GM12878 (cell line): ENCODE data around the gene PITPNM2. TPM values are rescaled to one million over a fixed set of nuclear protein-coding genes. Genes with fewer than 3 reads are reported as not detected.

ENCODE experiments used
- ATAC-seq: fragments of 200-7000 bp; cut with Tn5 transposase; 3 replicates; pipeline ENCODE4 v1.9.1; 2020; ENCODE audit warnings: mild to moderate bottlenecking, moderate library complexity
- BruUV-seq: library from RNA; stranded (reverse); fragments of 400-500 nt; replicated peaks from 2 replicates; lab custom pipeline; 2021; lab: Mats Ljungman, UMichigan
- CTCF ChIA-PET: fragments of 300-600 bp; sonication (Branson Sonifier 250); formaldehyde crosslinking; extraction: SDS; loops from one replicate; lab custom pipeline; 2021; ENCODE audit warnings: inconsistent platforms; lab: Yijun Ruan, JAX
- POLR2A ChIA-PET: fragments of 350-600 bp; formaldehyde crosslinking; extraction: SDS; loops from one replicate; lab custom pipeline; 2021; ENCODE audit warnings: inconsistent platforms; lab: Charles Lee
- RAD21 ChIA-PET: fragments of 300-600 bp; sonication (Branson Sonifier 250); formaldehyde crosslinking; loops from one replicate; lab custom pipeline; 2023; ENCODE audit warnings: antibody characterized with exemption; ENCODE audit not compliant: unreplicated experiment; lab: Charles Lee
- SMC1A ChIA-PET: fragments of 300-600 bp; sonication (Branson Sonifier 250); formaldehyde crosslinking; loops from one replicate; lab custom pipeline; 2023; ENCODE audit not compliant: unreplicated experiment, uncharacterized antibody; lab: Charles Lee
- DNase-seq: peaks from one replicate; pipeline ENCODE4 v3.0.0-alpha.2; 2011; ENCODE audit warnings: low read depth, low spot score
- FAIRE-seq: peaks from 3 replicates; lab custom pipeline; 2011; peaks lifted over from hg19 to GRCh38; lab: Jason Lieb, UNC
- H2AFZ ChIP-seq: 2 replicates; pipeline ENCODE4 v1.6.0; 2011; ENCODE audit warnings: low read depth, low read length, control low read depth; ENCODE audit not compliant: control insufficient read depth
- H3K27ac ChIP-seq: 2 replicates; pipeline ENCODE4 v1.5.1; 2011; ENCODE audit warnings: control low read depth; ENCODE audit not compliant: control insufficient read depth, insufficient read depth
- H3K27me3 ChIP-seq, 2 experiments: replicated peaks in 1 of 2; 2 replicates each; pipeline versions ENCODE4 v1.6.0 to v1.6.1; 2011; ENCODE audit warnings: low read length in 1 of 2; ENCODE audit not compliant: control insufficient read depth in 2 of 2, insufficient read depth in 2 of 2
- H3K36me3 ChIP-seq, 2 experiments: 2 replicates each; pipeline ENCODE4 v1.5.1; 2011; ENCODE audit warnings: low read length in 1 of 2; ENCODE audit not compliant: control insufficient read depth in 2 of 2, insufficient read depth in 2 of 2
- H3K4me1 ChIP-seq: 2 replicates; pipeline ENCODE4 v1.6.1; 2011; ENCODE audit warnings: mild to moderate bottlenecking, low read length, moderate library complexity, mixed read lengths; ENCODE audit not compliant: control insufficient read depth, insufficient read depth
- H3K4me2 ChIP-seq: 2 replicates; pipeline ENCODE4 v1.6.0; 2011; ENCODE audit warnings: control low read depth; ENCODE audit not compliant: control insufficient read depth, insufficient read depth
- H3K4me3 ChIP-seq: fragments of 200-600 bp; sonication (generic); 2 replicates; pipeline ENCODE4 v1.5.1; 2016
- H3K79me2 ChIP-seq: 2 replicates; pipeline ENCODE4 v1.6.0; 2011; ENCODE audit warnings: low read length; ENCODE audit not compliant: control insufficient read depth, insufficient read depth
- H3K9ac ChIP-seq: 2 replicates; pipeline ENCODE4 v1.8.0; 2011; ENCODE audit warnings: low read length, control low read depth, mixed read lengths; ENCODE audit not compliant: control insufficient read depth, insufficient read depth
- H3K9me3 ChIP-seq: replicated peaks from 3 replicates; pipeline ENCODE4 v1.5.1; 2011; ENCODE audit warnings: mild to moderate bottlenecking, low read length; ENCODE audit not compliant: control insufficient read depth, insufficient read depth
- H4K20me1 ChIP-seq: 2 replicates; pipeline ENCODE4 v1.6.0; 2011; ENCODE audit not compliant: control insufficient read depth, insufficient read depth
- CHD4 ChIP-seq: fragments of 200-600 bp; sonication (generic); IDR thresholded peaks from 2 replicates; pipeline ENCODE4 v1.6.1; 2016; ENCODE audit warnings: mild to moderate bottlenecking
- DPF2 ChIP-seq: fragments of 450-650 bp; IDR thresholded peaks from 2 replicates; pipeline ENCODE4 v1.6.1; 2017; ENCODE audit warnings: mild to moderate bottlenecking
- HDAC6 ChIP-seq: fragments of 200-600 bp; sonication (generic); IDR thresholded peaks from one replicate; pipeline ENCODE4 v1.8.0; 2017; ENCODE audit warnings: antibody characterized with exemption; ENCODE audit not compliant: unreplicated experiment
- JUND ChIP-seq: IDR thresholded peaks from 2 replicates; pipeline ENCODE4 v1.6.1; 2012; ENCODE audit warnings: low read depth, mild to moderate bottlenecking, low read length, improper control_type of control experiment, moderate library complexity
- NFYA ChIP-seq: IDR thresholded peaks from 2 replicates; pipeline ENCODE4 v1.6.1; 2011; ENCODE audit warnings: low read depth, mild to moderate bottlenecking, low read length, improper control_type of control experiment, borderline replicate concordance
- NR2C1 ChIP-seq: fragments of 450-650 bp; IDR thresholded peaks from 2 replicates; pipeline ENCODE4 v1.6.1; 2017; ENCODE audit warnings: antibody characterized with exemption, mild to moderate bottlenecking, moderate library complexity
- POLR2AphosphoS2 ChIP-seq: IDR thresholded peaks from 2 replicates; pipeline ENCODE4 v1.6.1; 2011; ENCODE audit warnings: low read depth, mild to moderate bottlenecking, low read length, improper control_type of control experiment, moderate library complexity
- RAD21 ChIP-seq: IDR thresholded peaks from 2 replicates; pipeline ENCODE4 v1.6.1; 2011; ENCODE audit warnings: mild to moderate bottlenecking, low read depth, low read length, moderate library complexity; ENCODE audit not compliant: insufficient read depth
- RAD51 ChIP-seq: fragments of 450-650 bp; IDR thresholded peaks from 2 replicates; pipeline ENCODE4 v1.6.1; 2016; ENCODE audit warnings: moderate library complexity, mild to moderate bottlenecking, inconsistent platforms
- SUZ12 ChIP-seq: fragments of 200-600 bp; sonication (generic); IDR thresholded peaks from one replicate; pipeline ENCODE4 v1.6.1; 2018; ENCODE audit warnings: antibody characterized with exemption, mild to moderate bottlenecking; ENCODE audit not compliant: unreplicated experiment
- WRNIP1 ChIP-seq: IDR thresholded peaks from 2 replicates; pipeline ENCODE4 v1.6.1; 2011; ENCODE audit warnings: low read depth, low read length, improper control_type of control experiment, borderline replicate concordance
- ZNF207 ChIP-seq: fragments of 450-650 bp; IDR thresholded peaks from 2 replicates; pipeline ENCODE4 v1.6.1; 2014; ENCODE audit warnings: antibody characterized with exemption, mild to moderate bottlenecking, borderline replicate concordance
- ZNF24 ChIP-seq: fragments of 450-650 bp; IDR thresholded peaks from 2 replicates; pipeline ENCODE4 v1.6.1; 2017; ENCODE audit warnings: antibody characterized with exemption, mild to moderate bottlenecking
- WGBS: methylation state at CpG from one replicate; pipeline ENCODE4 v1.1.6; 2016; ENCODE audit warnings: low lambda C conversion rate; ENCODE audit not compliant: insufficient replicate concordance, insufficient coverage; ENCODE audit errors: missing lambda C conversion rate; 5-methylcytosine and 5-hydroxymethylcytosine counted together
- in situ Hi-C: fragments of 300-500 bp; cut with MboI; formaldehyde crosslinking; loops from 9 replicates; pipeline ENCODE4 v1.14.3; 2018; ENCODE audit warnings: mixed read lengths
- intact Hi-C: fragments of 100-400 bp; cut with micrococcal nuclease; formaldehyde crosslinking; loops from one replicate; pipeline ENCODE4 v1.14.2; 2022; ENCODE audit not compliant: unreplicated experiment
- polyA plus RNA-seq, 11 experiments: library from polyadenylated mRNA; depleted of rRNA in 4 of 11; unstranded in 6 of 11; stranded (reverse) in 5 of 11; fragments of >200 nt; fragmentation: Nextera tagmentation in 4 of 11; fragmentation: Illumina TruSeq in 1 of 11; extraction: Ambion mirVana in 4 of 11; extraction: Trizol in 1 of 11; gene quantifications; 1 replicate in 1 of 11; 2 replicates in 10 of 11; pipeline versions ENCODE4 v1.2.1 to v1.2.3, GENCODE V29; 2011 to 2016; ENCODE audit warnings: inconsistent platforms in 2 of 11, missing spikeins in 2 of 11, low read depth in 1 of 11
- total RNA-seq, 4 experiments: library from RNA; depleted of rRNA in 3 of 4; stranded (reverse); fragments of >200 nt in 3 of 4; fragmentation: Illumina TruSeq in 1 of 4; extraction: Trizol in 1 of 4; gene quantifications; 2 replicates each; pipeline versions ENCODE4 v1.2.1 to v1.2.3, GENCODE V29; 2013 to 2021
- TF ChIP-seq, protein P1 (sequence below): fragments of 450-650 bp; IDR thresholded peaks from 2 replicates; pipeline ENCODE4 v1.6.1; 2017; ENCODE audit warnings: mild to moderate bottlenecking, low read depth, inconsistent platforms; ENCODE audit not compliant: poor library complexity, severe bottlenecking
- TF ChIP-seq, protein P2 (sequence below): fragments of 150-350 bp; IDR thresholded peaks from 2 replicates; pipeline ENCODE4 v1.6.1; 2014; ENCODE audit warnings: mild to moderate bottlenecking, low read depth, low read length

PITPNM2 gene
- total and polyA plus RNA-seq, 10 of the 15 experiments (the other 5 are each of a cell fraction or from before 2014, with no cell fraction given) = 0.03 to 1.0 (median 0.24) TPM; not detected in 1

DNA sequence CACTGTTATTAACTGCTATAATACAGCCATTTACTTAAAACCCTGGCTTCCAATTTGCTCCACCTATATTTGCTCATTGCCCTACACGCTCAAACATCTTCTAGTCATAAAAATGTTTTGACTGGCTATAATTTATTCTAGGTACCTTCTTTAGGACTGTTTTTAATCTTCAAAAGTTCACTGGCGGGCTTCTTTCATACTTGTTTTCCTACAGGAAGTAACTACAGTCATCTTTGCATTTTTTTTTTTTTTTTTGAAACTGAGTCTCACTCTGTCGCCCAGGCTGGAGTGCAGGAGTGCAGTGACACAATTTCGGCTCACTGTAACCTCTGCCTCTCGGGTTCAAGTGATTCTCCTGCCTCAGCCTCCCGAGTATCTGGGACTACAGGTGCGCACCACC is 49.5 kb upstream of the PITPNM2 start:
- H3K27me3 ChIP-seq = no peaks in the 10 kb centered on the region
- peaks cover 4 to 24% of the 10 kb centered on the region in 2 experiments; a peak in 3 of 4 replicates for H3K36me3 ChIP-seq
- H4K20me1 ChIP-seq = no peaks in the 10 kb centered on the region; the same call in 1 of the 2 replicates
- TF ChIP-seq CHD4 (no peak), WRNIP1 (no peak), RAD51 (no peak), POLR2AphosphoS2 (no peak), DPF2 (no peak), NR2C1 (no peak)
- in situ Hi-C loops (no loop called here), intact Hi-C loops (no loop called here)
- ChIA-PET SMC1A (interaction anchor here (1.8 kb wide), 1 partner anchor 8 kb away, joined by 7 read pairs; no protein-coding TSS in a partner anchor), POLR2A (no interaction called here), CTCF (interaction anchor here (1.0 to 1.5 kb wide), 2 partner anchors 38 to 1428 kb away, joined by 4 to 7 read pairs; no protein-coding TSS in a partner anchor), RAD21 (no interaction called here)
- no peak for ATAC-seq
- no peak overlapping the region for H3K27ac ChIP-seq
- H3K4me3 ChIP-seq = no peak overlapping the region
- H3K9ac ChIP-seq = no peak overlapping the region
- no peaks in the 10 kb centered on the region for H3K9me3 ChIP-seq
- H3K4me2 ChIP-seq = no peak overlapping the region
- 59% methylated on average over 6 of the region's 7 CpGs for WGBS
- BruUV-seq = no TSS peak
- H2AFZ ChIP-seq = no peak overlapping the region
- H3K4me1 ChIP-seq = no peaks in the 10 kb centered on the region
- no peak for DNase-seq
- H3K79me2 ChIP-seq = no peaks in the 10 kb centered on the region
- FAIRE-seq = no peak

DNA sequence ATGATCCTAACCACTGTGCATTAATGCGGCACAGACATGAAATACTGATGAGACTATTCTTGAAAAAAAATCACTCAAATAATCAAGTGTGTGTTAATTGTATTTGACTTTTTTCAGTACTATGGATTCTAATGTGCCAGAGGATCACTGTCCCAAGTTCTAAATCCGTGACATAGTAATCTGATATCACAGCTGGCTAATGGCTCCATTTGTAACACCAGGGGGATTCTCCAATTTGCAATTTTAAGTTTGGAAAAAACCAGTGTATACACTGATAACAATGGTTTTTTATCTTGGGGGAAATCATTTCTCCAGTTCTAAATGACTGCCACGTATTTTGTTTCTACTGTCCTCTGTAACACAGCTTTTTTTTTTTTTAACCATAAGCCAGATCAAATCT is 49.0 kb upstream of the PITPNM2 start:
- ChIA-PET SMC1A (no interaction called here), CTCF (interaction anchor here (1.0 to 1.5 kb wide), 2 partner anchors 38 to 1427 kb away, joined by 4 to 7 read pairs; no protein-coding TSS in a partner anchor), POLR2A (no interaction called here), RAD21 (interaction anchor here (0.7 kb wide), 1 partner anchor 38 kb away, joined by 4 read pairs; no protein-coding TSS in a partner anchor)
- WGBS = 95% methylated on average over 3 of the region's 3 CpGs
- Histone ChIP-seq H3K9me3 (no peaks in the 10 kb centered on the region), H3K27me3 (no peaks in the 10 kb centered on the region), H3K79me2 (no peaks in the 10 kb centered on the region), H3K4me2 (no peak overlapping the region), H3K4me1 (no peaks in the 10 kb centered on the region), H3K36me3 (peaks cover 2 to 24% of the 10 kb centered on the region in 2 experiments; a peak in 3 of 4 replicates), H3K4me3 (no peak overlapping the region), H2AFZ (no peak overlapping the region), H3K9ac (no peak overlapping the region), H4K20me1 (no peaks in the 10 kb centered on the region; the same call in 1 of the 2 replicates), H3K27ac (no peak overlapping the region)
- DNase-seq (no peak), FAIRE-seq (no peak), ATAC-seq (no peak)
- in situ Hi-C loops = no loop called here
- intact Hi-C loops = no loop called here
- BruUV-seq = no TSS peak
- TF ChIP-seq HDAC6 (no peak), RAD21 (no peak), SUZ12 (no peak), ZNF207 (no peak), NFYA (no peak), ZNF24 (no peak), NR2C1 (no peak), JUND (no peak)
- TF ChIP-seq, protein P1, sequence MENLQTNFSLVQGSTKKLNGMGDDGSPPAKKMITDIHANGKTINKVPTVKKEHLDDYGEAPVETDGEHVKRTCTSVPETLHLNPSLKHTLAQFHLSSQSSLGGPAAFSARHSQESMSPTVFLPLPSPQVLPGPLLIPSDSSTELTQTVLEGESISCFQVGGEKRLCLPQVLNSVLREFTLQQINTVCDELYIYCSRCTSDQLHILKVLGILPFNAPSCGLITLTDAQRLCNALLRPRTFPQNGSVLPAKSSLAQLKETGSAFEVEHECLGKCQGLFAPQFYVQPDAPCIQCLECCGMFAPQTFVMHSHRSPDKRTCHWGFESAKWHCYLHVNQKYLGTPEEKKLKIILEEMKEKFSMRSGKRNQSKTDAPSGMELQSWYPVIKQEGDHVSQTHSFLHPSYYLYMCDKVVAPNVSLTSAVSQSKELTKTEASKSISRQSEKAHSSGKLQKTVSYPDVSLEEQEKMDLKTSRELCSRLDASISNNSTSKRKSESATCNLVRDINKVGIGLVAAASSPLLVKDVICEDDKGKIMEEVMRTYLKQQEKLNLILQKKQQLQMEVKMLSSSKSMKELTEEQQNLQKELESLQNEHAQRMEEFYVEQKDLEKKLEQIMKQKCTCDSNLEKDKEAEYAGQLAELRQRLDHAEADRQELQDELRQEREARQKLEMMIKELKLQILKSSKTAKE = no peak
- TF ChIP-seq, protein P2, sequence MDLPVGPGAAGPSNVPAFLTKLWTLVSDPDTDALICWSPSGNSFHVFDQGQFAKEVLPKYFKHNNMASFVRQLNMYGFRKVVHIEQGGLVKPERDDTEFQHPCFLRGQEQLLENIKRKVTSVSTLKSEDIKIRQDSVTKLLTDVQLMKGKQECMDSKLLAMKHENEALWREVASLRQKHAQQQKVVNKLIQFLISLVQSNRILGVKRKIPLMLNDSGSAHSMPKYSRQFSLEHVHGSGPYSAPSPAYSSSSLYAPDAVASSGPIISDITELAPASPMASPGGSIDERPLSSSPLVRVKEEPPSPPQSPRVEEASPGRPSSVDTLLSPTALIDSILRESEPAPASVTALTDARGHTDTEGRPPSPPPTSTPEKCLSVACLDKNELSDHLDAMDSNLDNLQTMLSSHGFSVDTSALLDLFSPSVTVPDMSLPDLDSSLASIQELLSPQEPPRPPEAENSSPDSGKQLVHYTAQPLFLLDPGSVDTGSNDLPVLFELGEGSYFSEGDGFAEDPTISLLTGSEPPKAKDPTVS = no peak
